Esophagus squamous epithelium (tissue), 4 donors: ENCODE measurements around the gene ERMP1.

Experiments used
- CTCF ChIP-seq, 6 experiments: fragments of 450-650 bp in 4 of 6; fragments of 200-600 bp in 2 of 6; sonication (generic) in 2 of 6; IDR thresholded peaks; one replicate each; pipeline ENCODE4 v1.5.1; 2016 to 2019; ENCODE audit warnings: antibody characterized with exemption in 6 of 6, mild to moderate bottlenecking in 4 of 6, moderate library complexity in 4 of 6
- POLR2A ChIP-seq, 4 donors: fragments of 450-650 bp; IDR thresholded peaks; one replicate each; pipeline ENCODE4 v1.6.1; 2017; ENCODE audit warnings: antibody characterized with exemption in 4 of 4, mild to moderate bottlenecking in 4 of 4, moderate library complexity in 3 of 4

GRCh38 chr9:5820425-5820824 lies 12.5 kb downstream of the ERMP1 start:
- TF ChIP-seq CTCF (IDR thresholded peaks at IDR 0.05) (no peak), POLR2A (IDR thresholded peaks at IDR 0.05) (no peak)
